HCT116 (cell line): Measurements from ENCODE around the gene HHAT.

Experiments
- CTCF ChIP-seq, 3 experiments: fragments of 200-600 bp in 1 of 3; sonication (generic) in 1 of 3; IDR thresholded peaks in 2 of 3; conservative IDR thresholded peaks in 1 of 3; 2 replicates each; pipeline ENCODE4 v1.5.1; 2012 to 2017; ENCODE audit warnings: low read depth in 2 of 3, low read length in 2 of 3, antibody characterized with exemption in 1 of 3, borderline replicate concordance in 1 of 3, control low read depth in 1 of 3, mild to moderate bottlenecking in 1 of 3, mixed read lengths in 1 of 3, mixed run types in 1 of 3, moderate library complexity in 1 of 3; ENCODE audit not compliant: insufficient read depth in 1 of 3
- EGR1 ChIP-seq: IDR thresholded peaks from 2 replicates; pipeline ENCODE4 v1.6.1; 2012; ENCODE audit warnings: low read depth
- POLR2A ChIP-seq: IDR thresholded peaks from 2 replicates; pipeline ENCODE4 v1.7.0; 2011; ENCODE audit warnings: borderline replicate concordance; ENCODE audit not compliant: insufficient read depth, insufficient read length; ENCODE audit errors: extremely low read depth
- POLR2AphosphoS5 ChIP-seq: IDR thresholded peaks from 2 replicates; pipeline ENCODE4 v1.6.1; 2011; ENCODE audit warnings: mild to moderate bottlenecking, low read depth, low read length, moderate library complexity
- RAD21 ChIP-seq: IDR thresholded peaks from 2 replicates; pipeline ENCODE4 v1.6.1; 2012; ENCODE audit warnings: low read depth, mild to moderate bottlenecking

DNA sequence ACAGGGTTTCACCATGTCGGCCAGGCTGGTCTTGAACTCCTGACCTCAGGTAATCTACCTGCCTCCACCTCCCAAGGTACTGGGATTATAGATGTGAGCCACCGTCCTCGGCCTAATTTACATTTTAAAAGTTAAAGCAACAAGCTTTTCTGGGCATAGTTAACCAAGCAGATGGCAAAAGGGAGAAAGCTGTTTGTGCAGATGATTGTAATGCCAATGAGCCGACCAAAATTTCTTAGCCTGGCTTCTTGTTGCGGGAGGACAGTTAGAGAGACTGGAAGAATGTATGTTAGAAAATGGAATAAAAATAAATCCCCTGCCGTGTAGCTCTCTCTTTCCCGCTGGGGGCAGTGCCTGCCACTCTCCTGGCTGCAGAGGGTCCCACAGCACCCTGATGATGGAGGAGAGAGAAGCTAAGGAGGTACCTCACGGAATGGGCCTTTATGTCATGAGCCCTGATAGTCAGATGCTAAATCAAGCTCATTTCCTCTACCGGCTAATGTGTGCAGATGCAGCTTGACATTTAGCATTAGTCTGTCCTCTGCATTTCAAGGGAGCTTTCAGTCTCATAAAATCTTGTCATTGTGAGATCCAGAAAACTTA lies 87.2 kb downstream of the HHAT start:
- TF ChIP-seq EGR1 (no peak), CTCF (IDR thresholded peaks at IDR 0.05 in 2 of 3, conservative IDR thresholded peaks at IDR 0.05 in 1 of 3; ENCODE audit: borderline replicate concordance in 1 of 3, insufficient read depth in 1 of 3, low read depth in 2 of 3, low read length in 2 of 3) (no peak), POLR2A (no peak), RAD21 (no peak), POLR2AphosphoS5 (no peak)
